ENCODE measurements around the gene CACNA2D3. TPM values are rescaled to one million over a fixed set of nuclear protein-coding genes. Genes with fewer than 3 reads are reported as not detected.

The CACNA2D3 gene
- polyA plus RNA-seq, 1 donor from 2014 or later, result 26.2 TPM

GRCh38 chr3:54856271-54856670, 733.9 kb downstream of the CACNA2D3 start:
- H3F3A ChIP-seq (ENCODE audit: insufficient read depth, low read length, poor library complexity, severe bottlenecking), result no peaks in the 10 kb centered on the region

GRCh38 chr3:54857343-54857742, 735.0 kb downstream of the CACNA2D3 start:
- Histone ChIP-seq H3K79me2 (replicated peaks; ENCODE audit: insufficient read depth, low read length) (no peaks in the 10 kb centered on the region), H3K4me2 (ENCODE audit: low read length) (no peak overlapping the region), H3K9me3 (ENCODE audit: low read length) (no peaks in the 10 kb centered on the region), H3K9ac (ENCODE audit: low read length) (no peak overlapping the region), H3K9me2 (ENCODE audit: insufficient read depth, low read length) (no peaks in the 10 kb centered on the region), H2AFZ (ENCODE audit: low read depth, low read length) (no peak overlapping the region), H4K20me1 (ENCODE audit: insufficient read depth) (no peaks in the 10 kb centered on the region), H3K4me3 (ENCODE audit: low read length) (no peak overlapping the region), H3K36me3 (ENCODE audit: insufficient read depth, low read length) (no peaks in the 10 kb centered on the region), H3F3A (ENCODE audit: insufficient read depth, low read length, poor library complexity, severe bottlenecking) (no peaks in the 10 kb centered on the region), H3K27ac (ENCODE audit: low read length) (no peak overlapping the region), H3K27me3 (ENCODE audit: insufficient read depth, low read depth, low read length) (no peaks in the 10 kb centered on the region)
- no peak for TF ChIP-seq MXI1 (conservative IDR thresholded peaks at IDR 0.05; ENCODE audit: poor library complexity, severe bottlenecking)
- no peak for TF ChIP-seq POLR2AphosphoS5 (IDR thresholded peaks at IDR 0.05)
- TF ChIP-seq REST (IDR thresholded peaks at IDR 0.05; ENCODE audit: borderline replicate concordance), result no peak
- TF ChIP-seq EZH2 (IDR thresholded peaks at IDR 0.05; ENCODE audit: borderline replicate concordance, insufficient read depth, low read length, poor library complexity, severe bottlenecking), result no peak
- TF ChIP-seq CTCF (IDR thresholded peaks at IDR 0.05; ENCODE audit: poor library complexity, severe bottlenecking), result no peak
- no peak for TF ChIP-seq SMC3 (conservative IDR thresholded peaks at IDR 0.05; ENCODE audit: poor library complexity)
- no peak for TF ChIP-seq TAF1 (IDR thresholded peaks at IDR 0.05; ENCODE audit: low read depth)

More at GRCh38 chr3:54856271-54856670, 733.9 kb downstream of the CACNA2D3 start:
- H4K20me1 ChIP-seq (ENCODE audit: insufficient read depth), result no peaks in the 10 kb centered on the region
- no peaks in the 10 kb centered on the region for H3K9me3 ChIP-seq (ENCODE audit: low read length)
- no peaks in the 10 kb centered on the region for H3K27me3 ChIP-seq (ENCODE audit: insufficient read depth, low read depth, low read length)
- H3K79me2 ChIP-seq (replicated peaks; ENCODE audit: insufficient read depth, low read length), result no peaks in the 10 kb centered on the region
- H3K4me3 ChIP-seq (ENCODE audit: low read length), result no peak overlapping the region
- no peak overlapping the region for H3K27ac ChIP-seq (ENCODE audit: low read length)
- TF ChIP-seq CTCF (IDR thresholded peaks at IDR 0.05; ENCODE audit: poor library complexity, severe bottlenecking) (no peak), TAF1 (IDR thresholded peaks at IDR 0.05; ENCODE audit: low read depth) (no peak), RAD21 (conservative IDR thresholded peaks at IDR 0.05) (no peak), EP300 (conservative IDR thresholded peaks at IDR 0.05; ENCODE audit: poor library complexity, severe bottlenecking) (no peak), POLR2AphosphoS5 (IDR thresholded peaks at IDR 0.05) (no peak), EZH2 (IDR thresholded peaks at IDR 0.05; ENCODE audit: borderline replicate concordance, insufficient read depth, low read length, poor library complexity, severe bottlenecking) (no peak), MXI1 (conservative IDR thresholded peaks at IDR 0.05; ENCODE audit: poor library complexity, severe bottlenecking) (no peak), REST (IDR thresholded peaks at IDR 0.05; ENCODE audit: borderline replicate concordance) (no peak), SMC3 (conservative IDR thresholded peaks at IDR 0.05; ENCODE audit: poor library complexity) (no peak)
- H3K4me2 ChIP-seq (ENCODE audit: low read length), result no peak overlapping the region
- H2AFZ ChIP-seq (ENCODE audit: low read depth, low read length), result no peak overlapping the region
- H3K36me3 ChIP-seq (ENCODE audit: insufficient read depth, low read length), result no peaks in the 10 kb centered on the region
- H3K9me2 ChIP-seq (ENCODE audit: insufficient read depth, low read length), result no peaks in the 10 kb centered on the region
- no peak overlapping the region for H3K9ac ChIP-seq (ENCODE audit: low read length)

Measured in neural cell (in vitro differentiated cells).